Omental fat pad (tissue), 4 donors: ENCODE measurements around the gene SLC9A3. TPM values are rescaled to one million over a fixed set of nuclear protein-coding genes. Genes with fewer than 3 reads are reported as not detected.

Experiments
- ATAC-seq: fragments of 150-250 bp; one replicate; pipeline ENCODE4 v1.9.1; 2016; ENCODE audit warnings: mild to moderate bottlenecking, moderate library complexity; ENCODE audit not compliant: low FRiP score
- DNase-seq: peaks from one replicate; pipeline ENCODE4 v3.0.0-alpha.2; 2019; ENCODE audit warnings: low spot score
- CTCF ChIP-seq, 3 donors: fragments of 450-650 bp; IDR thresholded peaks; one replicate each; pipeline ENCODE4 v1.5.1; 2016 to 2017; ENCODE audit warnings: antibody characterized with exemption in 3 of 3, mild to moderate bottlenecking in 3 of 3, moderate library complexity in 2 of 3
- total RNA-seq, 4 donors: library from RNA; depleted of rRNA; stranded (reverse); fragments of >200 nt; gene quantifications; one replicate each; pipeline ENCODE4 v1.1.0, GENCODE V29; 2016

The SLC9A3 gene
- total RNA-seq, 4 donors from 2014 or later = 1.0 to 4.3 (median 1.7) TPM

- TF ChIP-seq CTCF (IDR thresholded peaks at IDR 0.05) = no peak
- DNase-seq = no peak
Measured at GRCh38 chr5:524973-525761, 918 bp upstream of the SLC9A3 start.

GRCh38 chr5:523441-524222 is 617 bp downstream of the SLC9A3 start:
- TF ChIP-seq CTCF (IDR thresholded peaks at IDR 0.05) = no peak

More at GRCh38 chr5:524973-525761, 918 bp upstream of the SLC9A3 start:
- ATAC-seq = no peak

GRCh38 chr5:522899-523440 is 1.3 kb downstream of the SLC9A3 start:
- no peak for TF ChIP-seq CTCF (IDR thresholded peaks at IDR 0.05)
- DNase-seq (no peak), ATAC-seq (no peak)

More at GRCh38 chr5:523441-524222, 617 bp downstream of the SLC9A3 start:
- no peak for ATAC-seq
- no peak for DNase-seq

- TF ChIP-seq CTCF (IDR thresholded peaks at IDR 0.05) = no peak
- DNase-seq (no peak), ATAC-seq (no peak)
Measured at GRCh38 chr5:522116-522515, 2.1 kb downstream of the SLC9A3 start.

- DNase-seq = no peak
- no peak for TF ChIP-seq CTCF (IDR thresholded peaks at IDR 0.05)
- no peak for ATAC-seq
Measured at GRCh38 chr5:521680-522079, 2.6 kb downstream of the SLC9A3 start.

- DNase-seq = no peak
- no peak for TF ChIP-seq CTCF (IDR thresholded peaks at IDR 0.05)
- ATAC-seq = no peak
Measured at GRCh38 chr5:520850-521226, 3.4 kb downstream of the SLC9A3 start.
